Measurements from ENCODE around the gene FAAP24. TPM values are rescaled to one million over a fixed set of nuclear protein-coding genes. Genes with fewer than 3 reads are reported as not detected.

Gene FAAP24
- 1.5 and 1.7 TPM in 2 replicates for total RNA-seq (ENCODE audit: low replicate concordance)

GRCh38 chr19:32971715-32972540, at the start of gene FAAP24, which contains the start of gene CEP89:
FAAP24 (plus strand) TSS chr19:32972242; CDS start chr19:32973197, 955 bp downstream.
CEP89 (minus strand) TSS chr19:32971958; CDS start chr19:32971874, 84 bp downstream.

Other genes starting within 250 kb of the FAAP24 start
- gene SLC7A9, start 102.5 kb upstream of the FAAP24 start, total RNA-seq (ENCODE audit: low replicate concordance), result 0.08 and 0.12 TPM in 2 replicates
- gene CEP89, start 284 bp upstream of the FAAP24 start, total RNA-seq (ENCODE audit: low replicate concordance), result 6.3 and 7.3 TPM in 2 replicates
- 2.2 and 4.9 TPM in 2 replicates for gene RHPN2, start 92.6 kb downstream of the FAAP24 start, total RNA-seq (ENCODE audit: low replicate concordance)
- gene GPATCH1, start 108.9 kb downstream of the FAAP24 start, total RNA-seq (ENCODE audit: low replicate concordance), result 5.3 and 9.1 TPM in 2 replicates
- gene WDR88, start 159.9 kb downstream of the FAAP24 start, total RNA-seq (ENCODE audit: low replicate concordance), result not detected in 2 replicates
- 19.8 and 35.6 TPM in 2 replicates for gene LRP3, start 222.1 kb downstream of the FAAP24 start, total RNA-seq (ENCODE audit: low replicate concordance)

Measured in smooth muscle cell of the coronary artery (primary cell).